GM23248 (cell line): ENCODE data around the gene FAM171A1. TPM values are rescaled to one million over a fixed set of nuclear protein-coding genes. Genes with fewer than 3 reads are reported as not detected.

Experiments
- DNase-seq: peaks from one replicate; pipeline ENCODE4 v3.0.0-alpha.2; 2015
- H2AFZ ChIP-seq: fragments of 200-600 bp; sonication (generic); 2 replicates; pipeline ENCODE4 v1.6.1; 2016; ENCODE audit warnings: antibody characterized with exemption
- H3F3A ChIP-seq: fragments of 200-600 bp; sonication (generic); 2 replicates; pipeline ENCODE4 v1.6.1; 2016; ENCODE audit warnings: mild to moderate bottlenecking, antibody characterized with exemption, mixed run types; ENCODE audit not compliant: insufficient read depth
- H3K27ac ChIP-seq: fragments of 200-600 bp; sonication (generic); 2 replicates; pipeline ENCODE4 v1.5.1; 2016; ENCODE audit warnings: mild to moderate bottlenecking
- H3K27me3 ChIP-seq: fragments of 200-600 bp; sonication (generic); replicated peaks from 2 replicates; pipeline ENCODE4 v1.6.1; 2016; ENCODE audit warnings: mild to moderate bottlenecking; ENCODE audit not compliant: insufficient read depth
- H3K36me3 ChIP-seq: fragments of 200-600 bp; sonication (generic); 2 replicates; pipeline ENCODE4 v1.6.1; 2016; ENCODE audit warnings: low read depth, mild to moderate bottlenecking
- H3K4me1 ChIP-seq: fragments of 200-600 bp; sonication (generic); 2 replicates; pipeline ENCODE4 v1.6.1; 2016; ENCODE audit warnings: mild to moderate bottlenecking; ENCODE audit not compliant: insufficient read depth
- H3K4me2 ChIP-seq: fragments of 200-600 bp; sonication (generic); one replicate; pipeline ENCODE4 v1.6.1; 2016; ENCODE audit warnings: mild to moderate bottlenecking; ENCODE audit not compliant: unreplicated experiment
- H3K4me3 ChIP-seq: fragments of 200-600 bp; sonication (generic); 2 replicates; pipeline ENCODE4 v1.5.1; 2016; ENCODE audit warnings: mild to moderate bottlenecking
- H3K79me2 ChIP-seq: fragments of 200-600 bp; sonication (generic); 2 replicates; pipeline ENCODE4 v1.6.1; 2016; ENCODE audit warnings: mild to moderate bottlenecking; ENCODE audit not compliant: insufficient read depth
- H3K9ac ChIP-seq: fragments of 200-600 bp; sonication (generic); 2 replicates; pipeline ENCODE4 v1.6.1; 2016; ENCODE audit warnings: mild to moderate bottlenecking
- H3K9me2 ChIP-seq: fragments of 200-600 bp; sonication (generic); 2 replicates; pipeline ENCODE4 v1.6.1; 2016; ENCODE audit warnings: mixed run types, mild to moderate bottlenecking, moderate library complexity; ENCODE audit not compliant: insufficient read depth
- H3K9me3 ChIP-seq: fragments of 200-600 bp; sonication (generic); one replicate; pipeline ENCODE4 v1.6.1; 2017; ENCODE audit warnings: low read depth
- H4K20me1 ChIP-seq: fragments of 200-600 bp; sonication (generic); 2 replicates; pipeline ENCODE4 v1.6.0; 2016; ENCODE audit not compliant: insufficient read depth
- EZH2 ChIP-seq: fragments of 200-600 bp; sonication (generic); IDR thresholded peaks from 2 replicates; pipeline ENCODE4 v1.6.1; 2018; ENCODE audit warnings: antibody characterized with exemption, mild to moderate bottlenecking; ENCODE audit not compliant: insufficient read depth, poor library complexity, severe bottlenecking
- EZH2phosphoT487 ChIP-seq: fragments of 200-600 bp; sonication (generic); IDR thresholded peaks from 2 replicates; pipeline ENCODE4 v1.6.1; 2018; ENCODE audit warnings: antibody characterized with exemption, moderate library complexity, mild to moderate bottlenecking, low read depth; ENCODE audit not compliant: insufficient read depth
- WGBS, 2 experiments: methylation state at CpG; one replicate each; pipeline ENCODE4 v1.1.6; 2015 to 2017; ENCODE audit warnings: low lambda C conversion rate in 2 of 2, low coverage in 1 of 2; ENCODE audit errors: missing lambda C conversion rate in 2 of 2; 5-methylcytosine and 5-hydroxymethylcytosine counted together
- in situ Hi-C: fragments of 300-500 bp; cut with MboI; formaldehyde crosslinking; loops from 2 replicates; pipeline ENCODE4 v1.15.0; 2020
- polyA plus RNA-seq: library from polyadenylated mRNA; unstranded; fragments of >200 nt; fragmentation: Nextera tagmentation; extraction: Ambion mirVana; gene quantifications from 2 replicates; pipeline ENCODE4 v1.2.1, GENCODE V29; 2016
- total RNA-seq: library from RNA; depleted of rRNA; stranded (reverse); fragments of >200 nt; shearing (Covaris generic); gene quantifications from 2 replicates; pipeline ENCODE4 v1.2.3, GENCODE V29; 2014

FAM171A1 gene
- total and polyA plus RNA-seq, 2 experiments from 2014 or later, result 11.2 to 25.2 TPM

- H3K4me2 ChIP-seq, result no peak overlapping the region
- H3K4me1 ChIP-seq, result no peaks in the 10 kb centered on the region
- H3K9me3 ChIP-seq, result no peaks in the 10 kb centered on the region
- no peaks in the 10 kb centered on the region for H3F3A ChIP-seq
- H3K79me2 ChIP-seq, result no peaks in the 10 kb centered on the region
- no peaks in the 10 kb centered on the region; the same call in 1 of the 2 replicates for H4K20me1 ChIP-seq
- no peak overlapping the region for H2AFZ ChIP-seq
- no peak for TF ChIP-seq EZH2phosphoT487
- TF ChIP-seq EZH2, result no peak
- in situ Hi-C loops, result no loop called here
- no peaks in the 10 kb centered on the region for H3K27me3 ChIP-seq
- no peak overlapping the region for H3K4me3 ChIP-seq
- no peak overlapping the region for H3K9ac ChIP-seq
- no peak for DNase-seq
- H3K36me3 ChIP-seq, result no peaks in the 10 kb centered on the region
- no peaks in the 10 kb centered on the region for H3K9me2 ChIP-seq
- H3K27ac ChIP-seq, result no peak overlapping the region
- WGBS, 2 experiments, result 90 to 93% methylated on average over 16 of the region's 16 CpGs
Observed at GRCh38 chr10:15253951-15254807, 116.9 kb downstream of the FAM171A1 start.

- in situ Hi-C loops, result no loop called here
- H3K27ac ChIP-seq, result no peak overlapping the region
- H3K4me2 ChIP-seq, result no peak overlapping the region
- H2AFZ ChIP-seq, result no peak overlapping the region
- H3K9me2 ChIP-seq, result no peaks in the 10 kb centered on the region
- no peaks in the 10 kb centered on the region; the same call in 1 of the 2 replicates for H4K20me1 ChIP-seq
- no peak for DNase-seq
- no peaks in the 10 kb centered on the region for H3K79me2 ChIP-seq
- no peak overlapping the region for H3K9ac ChIP-seq
- no peaks in the 10 kb centered on the region for H3K36me3 ChIP-seq
- TF ChIP-seq EZH2 (no peak), EZH2phosphoT487 (no peak)
- H3K4me3 ChIP-seq, result no peak overlapping the region
- 0 out of 2 replicates have a peak, but pooled peaks cover 6% of the 10 kb centered on the region for H3F3A ChIP-seq
- 97 to 98% methylated on average over 11 of the region's 11 CpGs for WGBS, 2 experiments
- no peaks in the 10 kb centered on the region for H3K27me3 ChIP-seq
- H3K4me1 ChIP-seq, result peaks cover 6% of the 10 kb centered on the region
- H3K9me3 ChIP-seq, result no peaks in the 10 kb centered on the region
Observed at GRCh38 chr10:15252396-15252795, 118.7 kb downstream of the FAM171A1 start.

DNA sequence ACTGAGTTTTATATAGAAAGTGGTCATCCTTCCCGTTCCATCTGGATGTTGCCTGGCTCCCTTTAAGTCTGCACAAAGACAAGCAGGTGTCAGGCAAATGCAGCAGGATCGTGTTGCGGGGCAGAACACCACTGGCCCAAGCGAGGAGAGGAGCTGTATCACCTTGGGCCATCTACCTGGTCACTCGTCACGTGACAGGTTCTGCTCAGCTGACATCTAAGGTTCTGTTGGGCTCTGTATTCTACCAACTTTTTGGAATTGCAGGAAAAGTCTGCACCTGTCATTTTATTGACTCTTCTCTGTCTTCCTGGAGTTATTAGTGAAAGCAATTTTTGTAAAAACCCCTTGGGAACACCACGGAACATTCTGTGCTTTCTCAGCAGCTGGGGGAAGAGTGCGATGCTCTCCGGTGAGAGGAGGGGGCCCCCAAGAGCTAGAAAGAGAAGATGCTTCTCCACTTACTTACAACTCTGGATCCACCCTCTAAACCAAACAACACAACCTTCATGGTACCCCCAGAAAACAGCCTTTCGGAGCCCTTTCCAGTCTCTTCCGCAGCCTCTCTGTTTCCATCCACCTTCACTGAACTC is 119.2 kb downstream of the FAM171A1 start:
- TF ChIP-seq EZH2phosphoT487 (no peak), EZH2 (no peak)
- H3K9ac ChIP-seq, result no peak overlapping the region
- no peaks in the 10 kb centered on the region for H3K9me3 ChIP-seq
- H3K27ac ChIP-seq, result no peak overlapping the region
- no peak overlapping the region for H3K4me2 ChIP-seq
- H3F3A ChIP-seq, result 0 out of 2 replicates have a peak, but pooled peaks cover 6% of the 10 kb centered on the region
- H3K4me3 ChIP-seq, result no peak overlapping the region
- in situ Hi-C loops, result no loop called here
- H3K4me1 ChIP-seq, result peaks cover 6% of the 10 kb centered on the region
- no peak for DNase-seq
- H2AFZ ChIP-seq, result no peak overlapping the region
- H3K36me3 ChIP-seq, result no peaks in the 10 kb centered on the region
- WGBS, 2 experiments, result 92 to 93% methylated on average over 11 of the region's 11 CpGs
- H3K27me3 ChIP-seq, result no peaks in the 10 kb centered on the region
- no peaks in the 10 kb centered on the region; the same call in 1 of the 2 replicates for H4K20me1 ChIP-seq
- H3K9me2 ChIP-seq, result no peaks in the 10 kb centered on the region
- H3K79me2 ChIP-seq, result no peaks in the 10 kb centered on the region

- H3F3A ChIP-seq, result 0 out of 2 replicates have a peak, but pooled peaks cover 6% of the 10 kb centered on the region
- in situ Hi-C loops, result no loop called here
- no peak overlapping the region for H2AFZ ChIP-seq
- H4K20me1 ChIP-seq, result no peaks in the 10 kb centered on the region
- no peaks in the 10 kb centered on the region for H3K79me2 ChIP-seq
- no peaks in the 10 kb centered on the region for H3K36me3 ChIP-seq
- no peak for DNase-seq
- 55 to 59% methylated on average over 3 of the region's 3 CpGs for WGBS, 2 experiments
- H3K9ac ChIP-seq, result no peak overlapping the region
- H3K27ac ChIP-seq, result no peak overlapping the region
- H3K4me3 ChIP-seq, result no peak overlapping the region
- TF ChIP-seq EZH2phosphoT487 (no peak), EZH2 (no peak)
- H3K4me2 ChIP-seq, result no peak overlapping the region
- no peaks in the 10 kb centered on the region for H3K9me3 ChIP-seq
- no peaks in the 10 kb centered on the region for H3K27me3 ChIP-seq
- peaks cover 6% of the 10 kb centered on the region for H3K4me1 ChIP-seq
- no peaks in the 10 kb centered on the region for H3K9me2 ChIP-seq
Observed at GRCh38 chr10:15245530-15245929, 125.6 kb downstream of the FAM171A1 start.
